Stimulated activated CD4-positive, alpha-beta T cell treated with anti-CD3 and anti-CD28 coated beads, Interleukin-4, amount 100 ng/mL, for 48 hours (primary cell): ENCODE measurements around the gene GAB1.
"Not testable (repeated sequence)": the region's sequence is repeated elsewhere in the genome, so short reads cannot be mapped to it uniquely, and the experiment has no call there.

Source experiments
- DNase-seq, 2 donors: peaks; one replicate each; pipeline ENCODE4 v3.0.0-alpha.2; 2020; ENCODE audit warnings: low read depth in 2 of 2

GAB1 gene

GRCh38 chr4:143338313-143338712 lies 1.6 kb downstream of the GAB1 start:
- no peak for DNase-seq

- no peak for DNase-seq
These were observed 2.8 kb downstream of the GAB1 start for GRCh38 chr4:143339497-143339896.

- no peak for DNase-seq
These were observed 4.6 kb downstream of the GAB1 start for GRCh38 chr4:143341186-143341755.

GRCh38 chr4:143343276-143343831 lies 6.7 kb downstream of the GAB1 start:
- DNase-seq: no peak

- no peak for DNase-seq
These were observed 7.4 kb downstream of the GAB1 start for GRCh38 chr4:143344041-143344440.

GRCh38 chr4:143344774-143345173 lies 8.1 kb downstream of the GAB1 start:
- DNase-seq: no peak

GRCh38 chr4:143345356-143345755 lies 8.7 kb downstream of the GAB1 start:
- no peak for DNase-seq

GRCh38 chr4:143346206-143346605 lies 9.5 kb downstream of the GAB1 start:
- no peak for DNase-seq

- DNase-seq: no peak
These were observed 10.9 kb downstream of the GAB1 start for GRCh38 chr4:143347484-143348111.

- no peak for DNase-seq
These were observed 11.8 kb downstream of the GAB1 start for GRCh38 chr4:143348233-143349077.

GRCh38 chr4:143349858-143350527 lies 13.3 kb downstream of the GAB1 start:
- DNase-seq: not testable (repeated sequence)

GRCh38 chr4:143351149-143351691 lies 14.5 kb downstream of the GAB1 start:
- DNase-seq: no peak

- no peak for DNase-seq
These were observed 15.2 kb downstream of the GAB1 start for GRCh38 chr4:143351774-143352451.

- no peak for DNase-seq
These were observed 16.0 kb downstream of the GAB1 start for GRCh38 chr4:143352720-143353119.

GRCh38 chr4:143353797-143354196 lies 17.1 kb downstream of the GAB1 start:
- no peak for DNase-seq

- no peak for DNase-seq
These were observed 18.3 kb downstream of the GAB1 start for GRCh38 chr4:143354990-143355389.

- DNase-seq: no peak
These were observed 19.0 kb downstream of the GAB1 start for GRCh38 chr4:143355540-143356217.

GRCh38 chr4:143356493-143356892 lies 19.8 kb downstream of the GAB1 start:
- no peak for DNase-seq

- DNase-seq: no peak
These were observed 20.6 kb downstream of the GAB1 start for GRCh38 chr4:143357161-143357845.

GRCh38 chr4:143358419-143358818 lies 21.7 kb downstream of the GAB1 start:
- DNase-seq: no peak
